HG02973 (cell line): ENCODE results near the gene LRP10.
"Not testable (repeated sequence)": the region's sequence is repeated elsewhere in the genome, so short reads cannot be mapped to it uniquely, and the experiment has no call there.

ENCODE experiments used
- ATAC-seq: cut with Tn5 transposase; IDR thresholded peaks from one replicate; pipeline ENCODE4 v1.9.1; 2021; ENCODE audit warnings: moderate library complexity; ENCODE audit not compliant: unreplicated experiment

Gene LRP10

DNA sequence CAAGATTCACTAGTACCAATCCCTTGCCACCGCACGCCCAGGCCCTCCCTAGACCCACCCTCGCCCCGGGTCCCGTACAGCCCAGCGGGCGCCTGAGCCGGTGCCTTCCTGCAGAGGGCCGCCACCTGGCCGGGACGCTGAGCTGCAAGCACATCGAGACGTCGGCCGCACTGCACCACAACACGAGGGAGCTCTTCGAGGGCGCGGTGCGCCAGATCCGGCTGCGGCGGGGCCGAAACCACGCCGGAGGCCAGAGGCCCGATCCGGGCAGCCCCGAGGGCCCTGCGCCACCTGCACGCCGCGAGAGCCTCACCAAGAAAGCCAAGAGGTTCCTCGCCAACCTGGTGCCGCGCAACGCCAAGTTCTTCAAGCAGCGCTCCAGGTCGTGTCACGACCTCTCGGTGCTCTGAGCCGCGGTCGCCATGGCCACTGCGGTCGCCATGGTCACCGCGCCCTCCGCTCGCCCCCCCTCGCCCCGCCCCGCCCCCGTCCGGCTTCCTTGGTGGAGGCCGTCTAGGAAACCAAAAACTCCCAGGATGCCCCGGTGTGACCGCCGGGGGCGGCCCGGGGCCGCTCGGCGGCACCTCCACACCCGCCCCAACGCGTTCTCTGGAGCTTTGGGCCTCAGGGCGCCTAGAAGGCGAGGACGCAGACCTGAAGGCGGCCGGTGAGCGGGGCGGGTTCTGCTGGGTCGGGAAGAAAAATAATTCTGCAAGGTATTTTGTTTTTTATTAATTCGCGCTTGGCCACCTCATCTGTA is 15.1 kb downstream of the LRP10 start:
- ATAC-seq = peak; percentile 44

- no peak for ATAC-seq
These were observed 15.9 kb downstream of the LRP10 start for GRCh38 chr14:22887260-22887989.

GRCh38 chr14:22887990-22888378 is 16.4 kb downstream of the LRP10 start:
- ATAC-seq = no peak

DNA sequence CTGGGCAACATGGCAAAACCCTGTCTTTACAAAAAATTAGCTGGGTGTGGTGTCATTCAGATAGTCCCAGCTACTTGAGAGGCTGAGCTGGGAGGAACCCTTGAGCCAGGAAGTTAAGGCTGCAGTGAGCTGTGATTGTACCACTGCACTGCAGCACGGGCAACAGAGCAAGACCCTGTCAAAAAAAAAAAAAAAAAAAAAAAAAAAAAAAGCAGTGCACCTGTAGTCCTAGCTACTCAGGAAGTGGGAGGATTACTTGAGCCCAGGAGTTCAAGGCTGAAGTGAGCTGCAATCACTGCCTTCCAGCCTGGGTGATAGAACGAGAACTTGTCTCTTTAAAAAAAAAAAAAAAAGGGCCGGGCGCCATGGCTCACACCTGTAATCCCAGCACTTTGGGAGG is 17.1 kb downstream of the LRP10 start:
- ATAC-seq = no peak

DNA sequence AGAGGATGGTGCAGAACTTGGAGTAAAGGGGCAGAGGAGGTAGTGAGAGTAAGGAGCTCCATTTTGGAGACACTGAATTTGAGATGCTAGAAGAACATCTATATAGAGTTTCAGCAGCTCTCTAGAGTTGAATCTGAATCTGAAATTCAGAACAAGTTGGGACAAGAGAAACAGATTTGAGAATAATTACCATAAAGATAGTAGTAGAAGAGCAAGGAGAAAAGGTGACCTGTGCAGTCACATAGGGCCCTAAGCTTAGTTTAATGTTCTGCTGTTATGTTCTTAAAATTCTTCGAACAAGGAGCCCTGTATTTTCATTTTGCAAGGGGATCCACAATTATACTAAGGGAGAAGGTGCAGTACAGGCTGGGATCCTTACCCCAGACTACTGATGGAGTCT is 18.9 kb downstream of the LRP10 start:
- ATAC-seq = no peak

DNA sequence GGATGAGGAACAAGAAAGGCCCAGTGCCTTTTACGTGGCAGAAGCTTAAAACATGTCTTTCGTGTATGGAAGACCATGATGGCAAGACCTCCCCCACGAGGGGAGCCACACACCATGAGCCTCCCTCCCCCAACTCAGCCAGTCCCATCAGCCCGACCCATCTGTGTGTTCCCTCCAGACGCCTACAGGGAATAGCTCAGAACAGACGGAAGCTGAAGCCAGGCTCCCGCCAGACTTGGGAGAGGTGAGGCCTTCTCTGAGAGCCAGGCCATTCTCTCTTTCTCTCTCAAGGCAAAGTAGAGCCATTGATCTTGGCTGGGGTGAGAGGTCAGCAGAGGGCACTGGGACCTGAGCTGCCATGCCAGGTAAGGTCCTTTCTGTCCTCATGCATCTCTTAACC is 20.9 kb downstream of the LRP10 start:
- ATAC-seq = no peak

GRCh38 chr14:22893706-22894105 is 22.2 kb downstream of the LRP10 start:
- ATAC-seq = no peak

GRCh38 chr14:22895402-22895801 is 23.9 kb downstream of the LRP10 start:
- ATAC-seq = no peak

GRCh38 chr14:22896356-22896755 is 24.8 kb downstream of the LRP10 start:
- no peak for ATAC-seq

DNA sequence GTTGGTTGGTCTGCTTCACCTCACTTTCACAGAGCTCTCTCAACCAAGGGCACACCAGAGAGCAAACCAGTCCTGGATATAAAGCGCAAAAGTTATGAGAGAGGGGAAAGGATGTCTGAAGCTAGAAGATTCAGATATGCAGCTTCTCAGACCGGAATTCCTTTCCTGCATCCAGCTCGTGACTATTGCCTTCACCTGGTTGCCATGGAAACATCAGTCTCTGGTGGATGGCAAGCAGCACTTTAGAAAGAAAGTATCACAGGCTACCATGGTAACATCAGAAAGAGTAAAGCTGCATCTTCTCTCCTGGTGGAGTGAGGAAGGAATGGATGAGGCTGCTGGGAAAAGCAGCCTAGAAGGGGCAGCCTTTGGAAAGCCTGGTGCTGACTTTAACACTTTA is 25.2 kb downstream of the LRP10 start:
- no peak for ATAC-seq

DNA sequence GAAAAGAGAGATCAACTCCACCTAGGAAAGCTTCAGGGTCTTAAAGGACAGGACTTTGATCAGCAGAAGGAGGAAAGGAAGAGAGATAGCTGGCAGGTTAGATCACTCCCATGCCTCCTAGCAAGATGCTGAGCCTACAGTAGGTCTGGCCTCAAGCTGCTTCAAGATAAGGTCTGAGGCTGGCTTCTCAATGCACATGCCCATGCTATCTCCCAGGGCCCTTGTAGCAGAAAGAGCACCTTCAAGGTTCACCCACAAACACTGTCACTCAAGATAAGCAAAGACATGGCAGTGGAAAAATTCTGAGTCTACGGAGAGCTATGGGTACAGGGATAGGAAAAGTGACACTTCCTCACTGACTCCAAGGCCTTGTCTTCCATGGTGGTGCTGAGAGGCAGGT is 25.8 kb downstream of the LRP10 start:
- no peak for ATAC-seq

DNA sequence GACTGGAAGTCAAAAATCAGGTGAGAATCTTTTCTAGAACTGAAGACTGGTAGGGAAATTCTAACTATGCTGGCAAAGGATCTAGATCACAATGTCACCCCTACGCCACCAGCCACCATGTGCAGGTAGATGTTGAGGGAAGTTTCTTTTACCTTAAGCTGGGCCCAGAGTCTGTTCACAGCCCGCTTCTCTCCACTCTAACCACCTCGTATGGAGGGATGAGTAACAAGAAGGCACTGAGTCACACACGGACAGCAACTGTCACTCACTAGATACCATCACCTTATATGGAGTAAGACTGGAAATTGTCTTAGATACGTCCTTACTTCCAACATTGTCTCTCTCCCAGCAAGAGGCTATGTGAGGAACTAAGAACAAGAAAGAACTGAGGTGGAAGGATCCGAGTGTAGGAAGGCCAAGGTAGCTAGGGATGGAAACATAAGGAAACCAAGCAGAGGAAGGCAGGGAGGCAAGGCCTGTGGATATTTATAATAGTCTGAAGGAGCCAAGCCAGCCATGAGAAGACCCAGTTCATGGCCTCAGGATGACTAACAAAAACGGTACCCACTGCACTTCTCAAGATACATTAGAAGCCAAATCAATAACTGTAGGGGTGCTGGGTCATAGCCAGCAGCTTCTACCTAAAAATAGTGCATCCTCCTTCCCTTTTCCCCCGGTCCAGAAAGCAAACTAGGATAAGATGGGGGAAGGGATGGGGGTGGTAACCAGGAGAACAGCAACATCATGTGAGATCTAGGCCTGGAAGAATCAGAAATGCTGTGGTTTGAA is 27.0 kb downstream of the LRP10 start:
- no peak for ATAC-seq

GRCh38 chr14:22900081-22900799 is 28.7 kb downstream of the LRP10 start:
- no peak for ATAC-seq

GRCh38 chr14:22901799-22902198 is 30.3 kb downstream of the LRP10 start:
- no peak for ATAC-seq

DNA sequence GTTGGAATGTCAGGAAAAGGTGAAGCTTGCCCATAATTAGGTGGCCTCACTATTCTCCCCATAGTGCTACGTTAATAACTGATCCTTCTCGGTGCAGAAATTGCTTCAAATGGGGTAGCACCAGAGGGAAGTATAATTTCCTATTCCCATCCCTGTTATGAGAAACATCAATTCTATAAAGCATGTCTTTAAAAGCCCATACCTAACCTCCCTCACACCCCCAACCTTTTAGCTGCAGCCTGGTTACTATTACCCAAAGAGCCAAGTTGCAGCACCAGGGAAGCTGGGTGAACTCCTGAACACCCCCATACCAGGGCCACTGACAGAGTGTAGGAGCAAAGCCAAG is 32.2 kb downstream of the LRP10 start:
- no peak for ATAC-seq

GRCh38 chr14:22905627-22906026 is 34.1 kb downstream of the LRP10 start:
- ATAC-seq = no peak

DNA sequence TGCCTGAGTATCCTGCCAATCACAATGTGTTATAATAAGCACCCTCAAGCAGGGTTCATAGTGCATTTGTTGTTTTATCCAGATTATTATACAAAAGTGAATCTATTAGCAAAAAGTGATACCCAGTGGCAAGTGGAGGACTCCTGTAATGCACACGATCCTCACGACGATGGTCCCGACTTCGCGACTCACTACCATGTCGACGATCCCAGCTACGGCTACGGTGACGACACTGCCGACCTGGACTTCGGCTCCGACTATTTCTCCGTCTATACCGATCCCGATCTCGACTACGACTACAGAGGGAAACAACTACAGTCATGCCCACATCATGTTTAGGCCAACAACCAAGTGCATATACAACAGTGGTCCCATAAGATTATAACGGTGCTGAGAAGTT is 34.5 kb downstream of the LRP10 start:
- ATAC-seq = no peak

- ATAC-seq = no peak
These were observed 35.9 kb downstream of the LRP10 start for GRCh38 chr14:22907429-22907828.

DNA sequence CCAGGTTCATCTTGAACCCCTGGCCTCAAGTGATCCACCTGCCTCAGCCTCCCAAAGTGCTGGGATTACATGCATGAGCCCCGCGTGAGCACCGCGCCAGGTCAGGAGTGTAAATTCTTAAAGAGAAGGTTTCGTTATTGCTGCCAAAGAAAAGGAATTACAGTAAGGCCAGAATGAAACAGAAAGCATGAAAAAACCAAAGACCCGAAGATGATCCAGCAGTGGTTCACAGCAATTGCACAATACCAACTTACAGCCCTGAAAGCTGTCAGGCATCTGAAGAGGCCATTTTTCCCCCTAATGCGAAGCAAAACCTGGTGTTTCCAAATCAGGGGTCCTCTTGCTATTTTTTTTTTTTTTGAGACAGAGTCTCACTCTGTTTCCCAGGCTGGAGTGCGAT is 37.1 kb downstream of the LRP10 start:
- ATAC-seq = no peak

DNA sequence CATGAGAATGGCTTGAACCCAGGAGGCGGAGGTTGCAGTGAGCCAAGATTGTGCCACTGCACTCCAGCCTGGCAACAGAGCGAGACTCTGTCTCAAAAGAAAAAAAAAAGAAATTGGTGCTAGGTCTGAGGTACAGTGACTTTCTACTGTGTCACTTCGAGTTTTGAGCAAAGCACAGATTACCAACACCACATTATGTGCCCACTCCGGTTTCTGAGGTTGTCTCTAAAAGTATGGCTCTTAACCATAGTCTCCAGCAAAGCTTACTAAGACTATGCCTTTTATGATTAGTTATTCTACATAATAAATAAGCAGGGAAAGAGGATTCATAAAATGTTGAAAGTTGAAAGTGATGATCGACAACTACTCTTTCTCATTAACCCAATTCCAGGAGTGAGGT is 39.4 kb downstream of the LRP10 start:
- no peak for ATAC-seq

DNA sequence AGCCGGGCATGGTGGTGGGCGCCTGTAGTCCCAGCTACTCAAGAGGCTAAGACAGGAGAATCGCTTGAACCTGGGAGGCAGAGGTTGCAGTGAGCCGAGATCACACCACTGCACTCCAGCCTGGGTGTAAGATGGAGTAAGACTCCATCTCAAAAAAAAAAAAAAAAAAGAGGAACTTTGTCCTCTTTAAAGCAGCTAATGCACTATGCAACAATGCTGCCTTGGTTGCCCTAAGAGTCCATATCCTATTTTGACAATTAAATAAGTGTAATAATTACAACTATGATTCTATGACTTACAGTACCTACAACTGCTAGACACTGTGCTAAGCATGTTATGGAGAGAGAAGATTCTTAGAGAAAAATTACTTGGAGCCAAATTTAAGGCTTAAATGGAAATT is 43.3 kb downstream of the LRP10 start:
- ATAC-seq = not testable (repeated sequence)
